HG03064 (cell line): Measurements from ENCODE around the gene SUGP2.

ENCODE experiments used
- ATAC-seq: cut with Tn5 transposase; IDR thresholded peaks from one replicate; pipeline ENCODE4 v1.9.1; 2021; ENCODE audit warnings: low read depth; ENCODE audit not compliant: unreplicated experiment

SUGP2 gene

DNA sequence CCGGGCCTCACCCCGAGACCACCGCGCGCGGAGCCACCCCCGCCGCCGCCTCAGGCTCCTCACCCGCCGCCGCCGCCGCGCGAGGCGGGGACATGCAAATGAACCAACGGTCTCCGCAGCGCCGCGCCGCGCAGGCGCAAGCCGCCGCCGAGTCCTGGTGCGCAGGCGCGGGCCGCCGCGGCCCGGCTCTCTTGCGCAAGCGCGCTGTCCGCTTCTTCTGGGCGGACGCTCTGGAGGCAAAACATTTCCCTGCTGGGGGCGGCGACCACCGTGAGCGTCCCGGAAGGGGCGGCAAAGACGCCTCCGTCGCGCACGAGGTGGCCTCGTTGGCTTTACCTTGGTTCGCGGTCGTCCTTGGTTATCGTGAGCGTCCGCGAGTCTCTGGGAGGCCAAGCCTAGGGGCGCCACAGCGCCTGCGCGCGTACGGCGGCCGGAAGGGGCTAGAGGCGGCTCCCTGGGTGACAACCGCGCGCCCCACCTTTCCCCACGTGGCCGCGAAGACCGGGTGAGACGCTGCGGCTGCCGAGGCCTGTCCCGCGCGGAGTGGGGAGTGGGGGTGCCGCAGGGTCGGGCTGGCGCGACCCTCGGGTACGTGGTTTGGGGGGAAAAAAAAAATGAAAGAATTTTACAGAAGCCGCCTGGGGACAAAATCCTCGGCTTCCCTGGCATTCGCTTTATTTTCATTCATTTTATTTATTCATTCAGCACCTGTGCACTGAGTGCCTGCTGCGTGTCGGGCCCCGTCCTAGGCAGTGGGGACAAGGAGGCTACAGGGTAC, at the start of gene SUGP2, which contains the start of gene ARMC6:
TSS of gene SUGP2 (minus strand) at position 92 of the 778 bp plus-strand sequence. CDS start 2,446 bp downstream, outside the sequence.
TSS of gene ARMC6 (plus strand) at position 178 of the 778 bp plus-strand sequence. CDS start 607 bp downstream, outside the sequence.
- ATAC-seq: peak; percentile 59

GRCh38 chr19:19081642-19082151, 48.4 kb upstream of the SUGP2 start:
- no peak for ATAC-seq

GRCh38 chr19:19079571-19079970, 46.3 kb upstream of the SUGP2 start:
- ATAC-seq: no peak

DNA sequence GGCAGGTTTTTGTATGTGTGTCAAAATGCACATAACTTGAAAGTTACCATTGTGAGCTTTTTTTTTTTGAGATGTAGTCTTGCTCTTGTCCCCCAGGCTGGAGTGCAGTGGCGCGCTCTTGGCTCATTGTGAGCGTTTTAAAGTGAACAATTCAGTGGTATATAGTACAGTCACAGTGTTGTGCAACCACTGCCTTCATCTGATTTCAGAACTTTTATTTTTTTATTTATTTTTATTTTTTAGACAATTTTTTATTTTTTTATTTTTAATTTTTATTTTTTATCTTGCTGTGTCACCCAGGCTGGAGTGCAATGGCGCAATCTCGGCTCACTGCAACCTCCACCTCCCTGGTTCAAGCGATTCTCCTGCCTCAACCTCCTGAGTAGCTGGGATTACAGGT, 45.5 kb upstream of the SUGP2 start:
- ATAC-seq: no peak

DNA sequence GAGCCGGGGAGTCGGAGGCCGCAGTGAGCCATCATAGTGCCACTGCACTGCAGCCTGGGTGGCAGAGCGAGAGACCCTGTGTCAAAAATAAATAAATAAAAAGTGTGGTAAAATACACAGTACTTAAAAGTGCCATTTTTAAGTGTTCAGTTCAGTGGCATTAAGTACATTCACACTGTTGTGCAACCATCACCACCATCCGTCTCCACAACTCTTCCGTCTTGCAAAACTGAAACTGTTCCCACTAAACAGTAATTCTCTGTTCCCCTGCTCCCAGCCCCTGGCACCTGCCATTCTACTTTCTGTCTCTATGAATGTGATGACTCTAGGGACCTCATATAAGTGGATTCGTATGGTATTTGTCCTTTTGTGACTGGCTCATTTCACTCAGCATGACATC, 43.8 kb upstream of the SUGP2 start:
- no peak for ATAC-seq

- no peak for ATAC-seq
Observed at GRCh38 chr19:19076476-19076875, 43.2 kb upstream of the SUGP2 start.

- ATAC-seq: no peak
Observed at GRCh38 chr19:19075126-19075525, 41.8 kb upstream of the SUGP2 start.

DNA sequence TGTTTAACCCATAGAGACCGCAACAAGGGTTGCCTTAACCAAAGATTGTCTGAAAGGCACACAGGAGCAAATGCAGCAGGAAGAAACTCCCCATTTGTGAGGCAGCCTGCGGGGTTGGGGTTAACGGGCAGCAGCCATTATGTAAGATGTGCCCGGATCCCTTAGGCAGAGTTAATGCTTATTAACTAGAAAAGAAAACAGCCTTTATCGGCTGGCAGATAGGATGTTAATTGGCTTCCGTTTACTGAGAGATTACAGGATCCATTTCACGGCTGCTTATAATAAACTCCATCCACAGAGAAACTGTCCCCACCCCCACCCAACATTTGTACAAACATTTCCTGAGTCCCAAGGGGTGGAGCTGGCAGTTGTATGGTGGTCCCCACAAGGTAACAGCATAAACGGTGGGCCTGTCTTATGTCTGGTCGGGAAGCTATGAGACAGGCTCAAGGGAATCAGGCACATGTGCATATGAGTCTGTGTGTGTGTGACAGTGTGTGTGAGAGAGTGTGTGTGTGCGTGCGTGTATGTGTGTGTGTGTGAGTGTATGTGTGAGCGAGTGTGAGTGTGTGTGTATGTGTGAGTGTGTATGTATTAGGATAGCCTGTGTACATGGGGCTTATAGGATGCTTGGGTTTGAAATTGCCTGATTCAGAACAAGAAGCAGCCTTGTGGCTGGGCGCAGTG, 41.0 kb upstream of the SUGP2 start:
- ATAC-seq: no peak

- ATAC-seq: no peak
Observed at GRCh38 chr19:19071897-19072296, 38.6 kb upstream of the SUGP2 start.

DNA sequence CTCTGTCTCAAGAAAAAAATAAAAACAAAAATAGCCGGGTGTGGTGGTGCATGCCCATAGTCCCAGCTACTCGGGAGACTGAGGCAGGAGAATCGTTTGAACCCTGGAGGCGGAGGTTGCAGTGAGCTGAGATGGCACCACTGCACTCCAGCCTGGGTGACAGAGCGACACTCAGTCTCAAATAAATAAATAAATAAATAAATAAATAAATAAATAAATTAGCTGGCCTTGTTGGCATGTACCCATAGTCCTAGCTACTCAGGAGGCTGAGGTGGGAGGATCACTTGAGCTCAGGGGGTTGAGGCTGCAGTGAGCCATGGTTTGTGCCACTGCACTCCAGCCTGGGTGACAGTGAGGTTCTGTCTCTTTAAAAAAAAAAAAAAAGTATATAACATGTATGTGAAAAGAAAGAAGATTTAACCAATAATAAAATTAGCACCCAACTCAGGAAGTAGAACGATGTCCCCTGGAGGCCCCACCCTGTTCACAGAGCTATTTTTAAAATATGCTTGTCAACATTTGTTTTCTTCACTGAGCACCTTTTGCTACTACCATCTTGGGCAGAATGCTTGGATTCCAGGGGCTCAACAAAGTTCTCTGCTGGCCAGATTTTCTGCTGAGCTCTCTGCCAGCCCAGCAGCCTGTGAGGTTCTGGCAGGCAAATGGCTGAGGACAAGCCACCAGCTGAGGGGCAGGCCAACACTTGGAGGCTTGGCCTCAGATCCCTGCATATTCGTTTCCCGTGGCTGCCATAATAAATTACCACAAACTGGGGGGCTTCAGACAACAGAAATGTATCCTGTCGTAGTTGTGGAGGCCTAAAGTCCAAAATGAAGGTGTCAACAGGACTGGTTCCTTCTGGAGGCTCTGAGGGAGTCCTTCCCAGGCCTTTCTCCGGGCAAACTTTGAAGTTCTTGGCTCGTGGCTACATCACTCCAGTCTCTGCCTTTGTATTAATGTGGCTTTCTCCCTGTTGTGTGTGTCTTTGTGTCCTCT, 35.6 kb upstream of the SUGP2 start:
- ATAC-seq: no peak

DNA sequence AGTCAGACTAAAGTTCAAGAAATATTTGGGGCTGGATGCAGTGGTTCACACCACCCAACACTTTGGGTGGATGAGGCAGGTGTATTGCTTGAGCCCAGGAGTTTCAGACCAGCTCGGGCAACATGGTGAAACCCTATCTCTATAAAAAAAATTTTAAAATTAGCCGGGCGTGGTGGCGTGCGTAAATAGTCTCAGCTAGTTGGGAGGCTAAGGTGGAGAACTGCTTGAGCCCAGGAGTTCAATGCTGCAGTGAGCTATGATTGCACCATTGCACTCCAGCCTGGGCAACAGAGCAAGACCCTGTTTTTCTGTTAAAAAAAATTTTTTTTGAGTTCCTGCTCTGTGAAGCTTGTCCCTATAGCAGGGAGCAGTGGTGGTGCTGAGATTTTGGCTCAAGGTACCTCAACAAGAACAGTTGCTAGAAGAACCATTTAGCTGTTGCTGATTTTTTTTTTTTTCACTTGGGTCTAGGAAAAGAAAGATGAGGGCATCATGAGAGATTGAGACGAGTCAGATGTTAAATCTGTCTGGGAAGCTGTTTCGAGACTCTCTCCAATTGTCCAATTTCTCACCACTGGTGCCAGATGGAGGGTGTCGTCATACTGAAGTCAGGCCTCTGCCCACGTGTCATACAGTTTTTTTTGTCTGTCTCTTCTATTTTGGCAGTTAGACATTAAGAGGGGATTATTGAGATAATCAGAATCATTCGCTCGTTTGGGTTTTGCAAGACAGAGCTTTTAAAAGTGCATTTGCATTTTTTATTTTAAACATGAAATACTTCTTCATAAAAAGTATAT, 34.2 kb upstream of the SUGP2 start:
- ATAC-seq: no peak

DNA sequence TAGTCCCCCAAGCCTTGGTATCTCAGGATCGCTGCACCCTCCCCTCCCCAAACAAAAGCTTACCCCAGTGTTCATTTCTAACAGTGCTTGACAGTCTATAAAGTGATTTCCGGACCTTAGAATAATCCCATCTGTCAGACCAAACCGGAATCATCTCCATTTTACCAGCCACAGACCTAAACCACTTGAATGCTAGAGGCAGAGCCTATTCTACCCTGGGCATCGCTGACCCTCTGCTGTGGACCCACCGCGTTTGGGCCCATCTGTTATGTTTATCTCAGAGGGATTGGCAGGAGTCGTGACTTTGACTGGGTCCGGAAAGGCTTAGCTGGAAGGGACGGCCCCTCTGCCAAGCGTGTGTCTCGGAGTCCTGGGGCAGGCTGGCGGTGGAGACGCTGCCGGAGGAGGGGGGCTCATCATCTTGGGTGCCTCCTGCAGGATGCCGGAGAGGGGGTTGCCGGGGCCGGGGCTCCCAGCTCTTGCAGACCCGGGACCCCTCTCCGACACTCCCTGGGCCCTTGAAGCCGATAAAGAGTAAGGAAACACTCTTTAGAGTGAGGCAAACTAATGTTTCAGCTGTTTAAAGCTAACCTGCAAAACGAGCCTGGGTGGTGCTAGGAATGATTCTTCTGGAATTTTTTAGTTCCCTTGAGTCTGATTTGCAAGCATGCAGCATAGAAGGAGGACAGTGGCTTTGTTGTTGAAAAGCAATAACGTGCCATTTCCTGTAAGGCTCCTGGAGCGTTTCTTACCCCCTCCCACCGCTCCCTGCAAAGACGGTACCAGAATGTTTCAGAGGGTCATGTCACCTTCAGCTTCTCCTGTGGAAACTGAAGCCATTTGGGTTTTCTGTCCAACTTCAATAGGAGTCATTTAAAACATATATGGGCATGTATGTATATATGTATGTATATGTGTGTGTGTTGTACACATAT, 31.8 kb upstream of the SUGP2 start:
- ATAC-seq: no peak

DNA sequence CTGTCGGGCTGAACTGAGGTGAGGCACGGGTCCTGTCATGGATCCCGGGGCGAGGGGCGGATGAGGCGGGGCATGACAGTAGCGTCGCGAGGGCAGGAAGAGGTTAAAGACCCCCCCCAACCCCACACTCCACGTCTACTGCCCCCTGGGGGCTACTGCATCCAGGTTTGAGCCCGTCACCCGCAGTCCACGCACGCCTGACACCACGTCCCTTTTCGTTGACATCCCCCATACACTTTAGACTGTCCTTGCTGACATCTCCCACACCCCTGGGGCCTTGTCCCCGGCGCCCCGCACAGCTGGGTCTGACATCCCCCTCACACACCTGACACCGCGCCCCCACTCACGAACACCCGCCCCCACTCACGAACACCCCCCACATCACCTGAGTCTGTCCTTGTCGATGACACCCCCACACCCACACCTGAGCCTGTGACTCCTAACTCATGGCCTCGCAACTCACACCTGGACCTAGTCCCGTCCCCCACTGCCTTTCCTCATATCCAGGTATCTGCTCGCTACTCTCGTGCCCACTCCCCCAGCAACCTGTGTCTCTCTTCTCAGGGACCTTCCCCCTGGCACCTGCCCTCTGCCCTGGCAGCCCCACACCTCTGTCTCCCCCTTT, 30.9 kb upstream of the SUGP2 start:
- ATAC-seq: no peak

DNA sequence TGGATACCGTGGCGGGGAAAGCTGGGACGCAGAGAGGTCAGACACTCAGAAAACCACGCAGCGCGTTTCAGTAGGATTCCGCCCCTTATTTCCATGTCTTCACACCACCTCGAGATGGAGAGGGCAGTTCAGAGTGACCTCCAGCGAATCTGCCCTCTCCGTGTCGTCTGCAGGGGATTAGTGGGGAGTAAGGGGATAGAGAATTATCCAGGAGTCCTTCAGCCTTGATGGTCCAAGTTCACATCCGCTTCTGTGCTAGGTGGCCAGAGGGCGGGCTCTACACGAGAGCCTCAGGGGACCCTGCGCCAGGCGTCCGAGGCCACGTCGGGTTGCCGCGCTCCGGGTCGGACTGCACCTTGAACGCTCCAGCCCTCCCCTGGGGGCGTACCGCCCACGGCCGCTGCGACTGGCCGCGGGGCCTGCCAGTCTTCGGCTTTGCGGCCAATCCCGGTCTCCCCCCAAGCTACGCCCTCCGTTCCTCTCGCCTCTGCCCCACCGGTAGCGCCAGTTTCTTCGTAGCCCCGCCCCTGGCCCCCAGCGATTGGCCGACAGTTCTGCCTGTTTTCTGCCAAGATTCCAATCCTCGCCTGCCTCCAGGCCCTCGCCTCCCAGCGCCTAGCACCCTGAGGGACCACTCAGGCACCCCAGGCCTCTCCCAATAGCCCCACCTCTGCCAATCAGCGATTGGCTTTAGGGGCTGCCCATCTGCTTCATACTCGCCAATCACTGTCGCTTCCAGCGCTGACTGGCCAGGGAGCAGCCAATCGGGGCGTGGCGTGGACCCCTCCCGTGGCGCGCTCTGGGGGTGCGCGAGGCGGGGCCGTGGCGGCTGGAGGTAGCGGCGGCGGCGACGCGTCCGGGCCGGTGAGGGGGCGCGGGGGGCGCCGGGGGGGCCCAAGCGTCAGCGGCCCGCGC, 30.1 kb upstream of the SUGP2 start, which contains the start of gene SLC25A42:
TSS of gene SLC25A42 (plus strand) at position 812 of the 915 bp plus-strand sequence. CDS start 32,131 bp downstream, outside the sequence.
- ATAC-seq: peak; percentile 87

GRCh38 chr19:19062454-19063182, 29.3 kb upstream of the SUGP2 start:
- no peak for ATAC-seq

- ATAC-seq: no peak
Observed at GRCh38 chr19:19061506-19061905, 28.2 kb upstream of the SUGP2 start.
